ENCODE results near the gene ALDH1B1.

GRCh38 chr9:38385896-38386295, 6.6 kb upstream of the ALDH1B1 start:
- TF ChIP-seq LEF1 (IDR thresholded peaks at IDR 0.05; ENCODE audit: borderline replicate concordance): no peak
- no peak for TF ChIP-seq ZNF384 (IDR thresholded peaks at IDR 0.05)
- no peak for TF ChIP-seq BHLHE40 (IDR thresholded peaks at IDR 0.05; ENCODE audit: borderline replicate concordance)
- no peak for TF ChIP-seq SP1 (IDR thresholded peaks at IDR 0.05)
- no peak for TF ChIP-seq FOXK2 (IDR thresholded peaks at IDR 0.05)
- no peak for TF ChIP-seq HDGF (IDR thresholded peaks at IDR 0.05; ENCODE audit: borderline replicate concordance)
- TF ChIP-seq ELF4 (IDR thresholded peaks at IDR 0.05): no peak
- no peak for TF ChIP-seq NFRKB (IDR thresholded peaks at IDR 0.05)
- no peak for TF ChIP-seq ARNT (IDR thresholded peaks at IDR 0.05)
- TF ChIP-seq FOXM1 (IDR thresholded peaks at IDR 0.05; ENCODE audit: borderline replicate concordance): no peak
- no peak for TF ChIP-seq PKNOX1 (IDR thresholded peaks at IDR 0.05)
